OCI-LY7 (cell line): ENCODE data around the gene ZNF775. TPM values are rescaled to one million over a fixed set of nuclear protein-coding genes. Genes with fewer than 3 reads are reported as not detected.

ENCODE experiments used
- BruUV-seq: library from RNA; stranded (reverse); fragments of 400-500 nt; replicated peaks from 2 replicates; lab custom pipeline; 2021; lab: Mats Ljungman, UMichigan
- CTCF ChIA-PET: fragments of 300-600 bp; sonication (Branson Sonifier 250); formaldehyde crosslinking; loops from one replicate; lab custom pipeline; 2022; ENCODE audit warnings: antibody characterized with exemption; ENCODE audit not compliant: unreplicated experiment; lab: Charles Lee
- POLR2A ChIA-PET: fragments of 300-600 bp; sonication (Branson Sonifier 250); formaldehyde crosslinking; loops from one replicate; lab custom pipeline; 2022; ENCODE audit warnings: antibody characterized with exemption; lab: Charles Lee
- DNase-seq: peaks from one replicate; pipeline ENCODE4 v3.0.0-alpha.2; 2015; ENCODE audit warnings: low spot score
- H2AFZ ChIP-seq: fragments of 200-600 bp; sonication (generic), shearing (Covaris generic); 2 replicates; pipeline ENCODE4 v1.6.1; 2014; ENCODE audit warnings: mild to moderate bottlenecking, antibody characterized with exemption, low read length, moderate library complexity
- H3K27ac ChIP-seq: fragments of 200-600 bp; sonication (generic); 2 replicates; pipeline ENCODE4 v1.5.1; 2014; ENCODE audit warnings: mixed run types, low read depth, mild to moderate bottlenecking, moderate library complexity, low read length, inconsistent platforms; ENCODE audit not compliant: poor library complexity, severe bottlenecking
- H3K36me3 ChIP-seq: fragments of 200-600 bp; sonication (generic); 2 replicates; pipeline ENCODE4 v1.6.1; 2014; ENCODE audit warnings: mild to moderate bottlenecking, antibody characterized with exemption, low read length, moderate library complexity, mixed read lengths; ENCODE audit not compliant: insufficient read depth
- H3K4me1 ChIP-seq: fragments of 200-600 bp; sonication (generic); 2 replicates; pipeline ENCODE4 v1.5.1; 2014; ENCODE audit warnings: mild to moderate bottlenecking, low read length; ENCODE audit not compliant: insufficient read depth, poor library complexity, severe bottlenecking
- H3K4me2 ChIP-seq: fragments of 200-600 bp; sonication (generic); 2 replicates; pipeline ENCODE4 v1.6.1; 2014; ENCODE audit warnings: mild to moderate bottlenecking, low read length
- H3K4me3 ChIP-seq: fragments of 200-600 bp; sonication (generic); 2 replicates; pipeline ENCODE4 v1.5.1; 2014; ENCODE audit warnings: mild to moderate bottlenecking, low read depth, low read length; ENCODE audit not compliant: poor library complexity, severe bottlenecking
- H3K79me2 ChIP-seq: fragments of 200-600 bp; sonication (generic); 2 replicates; pipeline ENCODE4 v1.6.1; 2016; ENCODE audit warnings: low read depth, mild to moderate bottlenecking, low read length, moderate library complexity, mixed read lengths; ENCODE audit not compliant: insufficient read depth
- H3K9me2 ChIP-seq: fragments of 200-600 bp; sonication (generic); 2 replicates; pipeline ENCODE4 v1.6.1; 2016; ENCODE audit warnings: mild to moderate bottlenecking, low read length, mixed read lengths; ENCODE audit not compliant: insufficient read depth
- H3K9me3 ChIP-seq: fragments of 200-600 bp; sonication (generic); 2 replicates; pipeline ENCODE4 v1.6.1; 2014; ENCODE audit warnings: mild to moderate bottlenecking, mixed run types, low read length, mixed read lengths
- H4K20me1 ChIP-seq: fragments of 200-600 bp; sonication (generic); 2 replicates; pipeline ENCODE4 v1.6.1; 2014; ENCODE audit warnings: mild to moderate bottlenecking, antibody characterized with exemption, low read length, moderate library complexity, mixed read lengths; ENCODE audit not compliant: insufficient read depth
- CTCF ChIP-seq: fragments of 200-600 bp; sonication (generic); conservative IDR thresholded peaks from 2 replicates; pipeline ENCODE4 v1.5.1; 2014; ENCODE audit warnings: mild to moderate bottlenecking, antibody characterized with exemption, low read length, moderate library complexity, mixed read lengths
- EZH2phosphoT487 ChIP-seq: fragments of 200-600 bp; sonication (generic); IDR thresholded peaks from 2 replicates; pipeline ENCODE4 v1.6.1; 2018; ENCODE audit warnings: low read depth, borderline replicate concordance, mild to moderate bottlenecking, mixed run types, antibody characterized with exemption, low read length, moderate library complexity, mixed read lengths
- intact Hi-C: fragments of 100-400 bp; cut with micrococcal nuclease; formaldehyde crosslinking; loops from one replicate; pipeline ENCODE4 v1.10.0; 2022; ENCODE audit not compliant: unreplicated experiment
- total RNA-seq, 2 experiments: library from RNA; depleted of rRNA in 1 of 2; stranded (reverse); fragments of >200 nt in 1 of 2; shearing (Covaris generic) in 1 of 2; gene quantifications; 2 replicates each; pipeline ENCODE4 v1.2.3, GENCODE V29; 2014 to 2022

ZNF775 gene
- total RNA-seq, 2 experiments from 2014 or later = 4.7 to 6.5 TPM

- Histone ChIP-seq H2AFZ (no peak overlapping the region), H3K4me2 (peak overlapping the region; percentile 74), H3K4me3 (peak overlapping the region; percentile 40), H3K27ac (peak overlapping the region; percentile 38), H3K9me2 (no peaks in the 10 kb centered on the region), H3K9me3 (no peaks in the 10 kb centered on the region), H3K79me2 (no peaks in the 10 kb centered on the region), H4K20me1 (no peaks in the 10 kb centered on the region), H3K36me3 (no peaks in the 10 kb centered on the region), H3K4me1 (peaks cover 52% of the 10 kb centered on the region)
- no peak for TF ChIP-seq CTCF
- no peak for TF ChIP-seq EZH2phosphoT487
- no TSS peak for BruUV-seq
- DNase-seq = no peak
- ChIA-PET POLR2A (interaction anchor here (1.0 kb wide), 1 partner anchor 24 kb away, joined by 8 read pairs; a partner anchor contains a TSS), CTCF (interaction anchor here (0.6 kb wide), 1 partner anchor 20 kb away, joined by 10 read pairs; no protein-coding TSS in a partner anchor)
- intact Hi-C loops = no loop called here
Measured at GRCh38 chr7:150382123-150382843, 3.2 kb downstream of the ZNF775 start.

GRCh38 chr7:150382844-150383225 lies 3.7 kb downstream of the ZNF775 start:
- intact Hi-C loops = no loop called here

More at GRCh38 chr7:150382844-150383225, 3.7 kb downstream of the ZNF775 start:
- Histone ChIP-seq H3K79me2 (no peaks in the 10 kb centered on the region), H3K4me1 (peaks cover 47% of the 10 kb centered on the region), H2AFZ (no peak overlapping the region), H3K9me3 (no peaks in the 10 kb centered on the region), H4K20me1 (no peaks in the 10 kb centered on the region), H3K4me3 (peak overlapping the region; percentile 40), H3K36me3 (no peaks in the 10 kb centered on the region), H3K27ac (peak overlapping the region; percentile 38), H3K9me2 (no peaks in the 10 kb centered on the region), H3K4me2 (peak overlapping the region; percentile 74)
- TF ChIP-seq EZH2phosphoT487 (no peak), CTCF (no peak)
- ChIA-PET CTCF (interaction anchor here (1.0 kb wide), 1 partner anchor 21 kb away, joined by 5 read pairs; no protein-coding TSS in a partner anchor), POLR2A (interaction anchor here (1.0 kb wide), 2 partner anchors 16 to 23 kb away, joined by 3 to 8 read pairs; a partner anchor contains a TSS)
- BruUV-seq = no TSS peak
- no peak for DNase-seq
